HG03558 (cell line): ENCODE measurements around the gene DDX51.
A peak's percentile ranks its signal among the peaks of the same experiment; 100 is the strongest.
"Not testable (repeated sequence)": the region's sequence is repeated elsewhere in the genome, so short reads cannot be mapped to it uniquely, and the experiment has no call there.

Experiments
- ATAC-seq: cut with Tn5 transposase; IDR thresholded peaks from one replicate; pipeline ENCODE4 v1.9.1; 2021; ENCODE audit warnings: moderate number of reproducible peaks; ENCODE audit not compliant: unreplicated experiment; ENCODE audit errors: extremely low read depth

Gene DDX51

GRCh38 chr12:132155771-132156572, 11.9 kb upstream of the DDX51 start:
- no peak for ATAC-seq

GRCh38 chr12:132154941-132155770, 11.0 kb upstream of the DDX51 start:
- no peak for ATAC-seq

- no peak for ATAC-seq
Observed at GRCh38 chr12:132154341-132154761, 10.2 kb upstream of the DDX51 start.

GRCh38 chr12:132153501-132154340, 9.6 kb upstream of the DDX51 start:
- ATAC-seq = no peak

GRCh38 chr12:132152953-132153352, 8.8 kb upstream of the DDX51 start:
- ATAC-seq = no peak

GRCh38 chr12:132152411-132152821, 8.3 kb upstream of the DDX51 start:
- no peak for ATAC-seq

- ATAC-seq = no peak
Observed at GRCh38 chr12:132151766-132152410, 7.8 kb upstream of the DDX51 start.

- ATAC-seq = no peak
Observed at GRCh38 chr12:132151145-132151765, 7.1 kb upstream of the DDX51 start.

GRCh38 chr12:132150780-132151144, 6.6 kb upstream of the DDX51 start:
- ATAC-seq = no peak

- not testable (repeated sequence) for ATAC-seq
Observed at GRCh38 chr12:132149526-132149925, 5.4 kb upstream of the DDX51 start.

- ATAC-seq = no peak
Observed at GRCh38 chr12:132148368-132149045, 4.4 kb upstream of the DDX51 start.

GRCh38 chr12:132147423-132148367, 3.6 kb upstream of the DDX51 start:
- no peak for ATAC-seq

GRCh38 chr12:132146772-132147422, 2.8 kb upstream of the DDX51 start:
- ATAC-seq = no peak

GRCh38 chr12:132146098-132146497, 2.0 kb upstream of the DDX51 start:
- no peak for ATAC-seq

GRCh38 chr12:132145334-132145733, 1.2 kb upstream of the DDX51 start:
- ATAC-seq = no peak

- no peak for ATAC-seq
Observed at GRCh38 chr12:132144810-132145168, 670 bp upstream of the DDX51 start.

- ATAC-seq = peak; percentile 9
Observed at GRCh38 chr12:132143336-132144071, 615 bp downstream of the DDX51 start.
